Stomach smooth muscle (tissue), 2 donors: Measurements from ENCODE around the gene IARS2.
"Not testable (repeated sequence)": the region's sequence is repeated elsewhere in the genome, so short reads cannot be mapped to it uniquely, and the experiment has no call there.

Experiments used
- H3K27ac ChIP-seq: one replicate; pipeline ENCODE4 v1.7.0; 2013; ENCODE audit warnings: mild to moderate bottlenecking, low read length, inconsistent platforms
- H3K27me3 ChIP-seq, 2 donors: one replicate each; pipeline ENCODE4 v1.7.0; 2013; ENCODE audit warnings: low read length in 2 of 2; ENCODE audit not compliant: insufficient read depth in 2 of 2, control insufficient read depth in 1 of 2
- H3K36me3 ChIP-seq, 2 donors: one replicate each; pipeline ENCODE4 v1.7.0; 2013; ENCODE audit warnings: low read length in 2 of 2; ENCODE audit not compliant: control insufficient read depth in 2 of 2, insufficient read depth in 2 of 2
- H3K4me1 ChIP-seq: one replicate; pipeline ENCODE4 v1.7.0; 2013; ENCODE audit warnings: low read length; ENCODE audit not compliant: control insufficient read depth, insufficient read depth
- H3K4me3 ChIP-seq, 2 donors: one replicate each; pipeline ENCODE4 v1.7.0; 2013; ENCODE audit warnings: low read length in 2 of 2
- H3K9ac ChIP-seq, 2 donors: one replicate each; pipeline ENCODE4 v1.7.0; 2013; ENCODE audit warnings: low read length in 2 of 2, mild to moderate bottlenecking in 1 of 2
- H3K9me3 ChIP-seq, 2 donors: one replicate each; pipeline ENCODE4 v1.7.0; 2013; ENCODE audit warnings: low read length in 2 of 2; ENCODE audit not compliant: control insufficient read depth in 2 of 2
- donor health status: healthy.
- donor health status: Pancreatic carcinoma.

Gene IARS2

DNA sequence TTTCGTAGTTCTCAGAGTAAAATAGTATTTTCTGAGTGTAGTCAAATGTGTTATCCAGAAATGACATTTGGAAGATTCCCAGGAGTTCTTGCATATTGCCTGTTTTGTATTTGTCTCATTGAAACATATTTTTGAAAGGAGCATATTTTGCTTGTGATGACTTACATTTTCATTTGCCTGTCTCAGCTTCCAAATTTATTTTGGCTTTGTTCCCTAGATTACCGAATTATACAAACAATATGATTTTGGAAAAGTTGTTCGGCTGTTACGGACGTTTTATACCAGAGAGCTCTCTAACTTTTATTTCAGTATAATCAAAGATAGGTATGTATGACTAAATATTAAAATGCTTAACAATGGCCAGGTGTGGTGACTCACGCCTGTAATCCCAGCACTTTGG lies 46.0 kb downstream of the IARS2 start:
- no peaks in the 10 kb centered on the region for H3K4me1 ChIP-seq
- no peaks in the 10 kb centered on the region for H3K27me3 ChIP-seq
- H3K4me3 ChIP-seq: no peak overlapping the region
- peaks cover 14 to 41% of the 10 kb centered on the region in 2 donors for H3K36me3 ChIP-seq
- H3K9ac ChIP-seq: no peak overlapping the region
- H3K27ac ChIP-seq: no peak overlapping the region
- H3K9me3 ChIP-seq: no peaks in the 10 kb centered on the region

DNA sequence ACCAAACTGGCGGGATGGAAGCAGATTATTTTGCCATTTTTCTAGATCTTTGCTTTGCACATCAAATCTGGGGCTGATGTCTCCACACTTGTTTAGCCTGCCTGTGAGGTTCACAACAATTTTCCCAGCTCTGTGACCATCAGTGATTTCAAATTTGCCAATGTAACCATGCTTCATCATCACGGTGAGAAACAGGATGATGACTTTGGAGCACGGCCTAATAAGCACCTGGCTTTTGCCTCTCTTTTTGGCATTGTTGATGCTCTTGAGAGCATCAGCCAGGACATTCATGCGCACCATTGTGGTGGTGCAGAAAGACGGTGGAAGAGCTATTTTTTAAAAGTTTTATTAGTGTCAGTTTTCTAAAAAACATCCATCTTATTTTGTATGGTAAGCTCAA lies 50.1 kb downstream of the IARS2 start:
- Histone ChIP-seq H3K27ac (no peak overlapping the region), H3K27me3 (no peaks in the 10 kb centered on the region), H3K9ac (no peak overlapping the region), H3K36me3 (peaks cover 11 to 32% of the 10 kb centered on the region in 2 donors), H3K4me3 (no peak overlapping the region), H3K4me1 (no peaks in the 10 kb centered on the region), H3K9me3 (no peaks in the 10 kb centered on the region)

DNA sequence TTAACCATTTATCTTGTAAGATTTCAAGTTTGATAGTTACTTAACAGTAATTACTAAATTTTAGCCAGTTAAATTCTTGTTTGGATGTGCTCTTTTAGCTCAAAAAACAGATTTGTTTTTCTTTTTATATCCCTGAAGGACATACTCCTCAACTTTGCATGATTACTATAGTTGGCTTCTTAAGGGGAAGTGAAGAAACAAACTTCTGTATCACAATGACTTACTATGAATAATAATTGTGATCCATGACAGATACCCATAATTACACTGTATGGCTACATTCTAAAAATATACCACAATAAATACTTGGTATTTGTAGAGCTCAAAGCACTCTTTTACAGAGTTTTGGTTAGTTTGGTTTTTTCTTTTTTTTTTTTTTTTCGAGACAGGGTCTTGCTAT lies 55.8 kb downstream of the IARS2 start:
- peaks cover 8 to 9% of the 10 kb centered on the region in 2 donors for H3K36me3 ChIP-seq
- no peak overlapping the region for H3K4me3 ChIP-seq

DNA sequence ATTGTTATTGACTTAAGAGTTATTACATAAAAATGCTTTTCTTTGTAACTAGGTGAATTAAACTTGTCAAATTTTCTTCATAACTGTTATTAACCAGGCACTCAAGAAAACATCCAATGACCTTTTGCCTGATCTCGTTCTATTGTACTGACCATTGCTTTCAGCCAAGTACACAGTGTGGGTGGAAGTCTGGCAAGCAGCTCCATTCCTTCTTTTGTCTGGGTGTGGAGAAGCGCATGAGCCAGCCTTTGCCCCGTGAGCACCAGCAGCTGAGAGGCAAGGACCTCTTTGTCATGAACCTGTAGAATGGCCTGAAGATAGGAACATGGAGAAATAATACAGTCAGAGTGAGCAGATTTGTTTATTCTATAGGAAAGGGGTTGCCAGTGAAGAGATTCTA lies 57.5 kb downstream of the IARS2 start:
- H3K4me1 ChIP-seq: no peaks in the 10 kb centered on the region
- H3K9me3 ChIP-seq: no peaks in the 10 kb centered on the region
- H3K4me3 ChIP-seq: no peak overlapping the region
- H3K27me3 ChIP-seq: no peaks in the 10 kb centered on the region
- peaks cover 5 to 15% of the 10 kb centered on the region in 2 donors for H3K36me3 ChIP-seq
- peak overlapping the region; percentile 7 for H3K27ac ChIP-seq
- no peak overlapping the region for H3K9ac ChIP-seq

More for the DNA sequence above, 55.8 kb downstream of the IARS2 start:
- H3K9ac ChIP-seq: no peak overlapping the region
- H3K27me3 ChIP-seq: no peaks in the 10 kb centered on the region
- no peaks in the 10 kb centered on the region for H3K4me1 ChIP-seq
- H3K27ac ChIP-seq: no peak overlapping the region
- H3K9me3 ChIP-seq: no peaks in the 10 kb centered on the region

DNA sequence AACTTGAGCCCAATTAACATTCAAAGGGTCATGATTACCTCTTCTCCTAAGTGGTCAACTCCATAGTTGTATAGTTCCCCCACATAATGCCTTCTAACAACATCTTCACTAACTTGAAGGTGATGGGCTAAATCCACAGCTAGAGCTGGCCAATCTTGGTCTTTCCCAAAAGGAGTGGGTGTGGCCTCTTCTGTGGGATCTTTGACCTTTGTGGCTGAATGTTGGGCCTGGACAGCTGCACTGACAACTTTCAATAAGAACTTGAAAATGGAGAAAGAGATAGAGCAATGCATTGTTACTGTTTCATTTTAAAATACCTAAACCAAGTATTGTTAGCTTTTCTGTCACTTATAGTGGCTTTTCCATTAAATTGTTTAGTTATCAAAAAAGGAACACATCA lies 59.2 kb downstream of the IARS2 start:
- H3K27ac ChIP-seq: no peak overlapping the region
- H3K9me3 ChIP-seq: no peaks in the 10 kb centered on the region
- H3K4me1 ChIP-seq: no peaks in the 10 kb centered on the region
- H3K9ac ChIP-seq: no peak overlapping the region
- no peak overlapping the region for H3K4me3 ChIP-seq
- H3K27me3 ChIP-seq: no peaks in the 10 kb centered on the region
- H3K36me3 ChIP-seq: peaks cover 15 to 24% of the 10 kb centered on the region in 2 donors

DNA sequence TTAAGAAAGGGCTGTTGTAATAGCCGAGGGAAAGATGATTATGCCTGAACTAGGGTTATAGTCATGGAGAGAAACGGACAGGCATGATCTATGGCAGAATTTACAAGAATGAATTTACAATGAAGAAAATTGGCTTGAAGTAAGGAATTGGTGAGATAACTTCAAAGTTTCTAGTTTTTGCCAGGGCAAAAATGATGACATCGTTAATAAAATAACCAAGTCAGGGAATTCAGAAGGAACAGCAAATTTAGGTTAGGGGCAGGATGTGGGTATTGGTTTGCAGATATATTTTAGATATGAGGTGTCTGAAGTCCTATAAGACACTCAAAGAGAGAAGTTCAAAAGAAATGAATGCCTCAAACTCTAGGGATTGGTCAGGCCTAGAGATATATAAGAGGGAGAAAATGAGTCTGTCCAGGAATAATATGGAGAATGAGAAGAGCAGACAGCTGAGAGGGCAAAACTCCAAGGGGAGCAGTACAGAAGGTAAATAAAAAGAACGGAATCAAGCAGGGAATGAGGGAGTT lies 62.8 kb downstream of the IARS2 start:
- no peak overlapping the region for H3K4me3 ChIP-seq

DNA sequence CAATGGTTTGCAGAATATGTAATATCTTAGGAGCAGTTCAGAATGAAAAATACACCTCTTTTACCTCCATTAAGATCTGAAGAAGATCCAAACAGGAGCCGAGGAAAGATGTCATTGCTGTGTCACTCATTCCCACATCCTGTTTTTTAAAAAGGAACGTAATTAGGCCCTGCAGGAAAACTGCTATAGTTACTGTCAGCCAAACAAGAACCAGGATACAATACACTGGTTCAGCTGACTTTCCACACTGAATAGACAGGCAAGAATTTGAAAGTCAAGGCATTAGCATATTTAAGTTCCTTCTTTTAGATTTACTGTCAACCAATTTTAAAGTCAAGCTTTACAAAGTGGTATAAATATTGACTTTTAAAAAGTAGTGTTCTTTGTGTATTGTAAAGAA lies 63.8 kb downstream of the IARS2 start:
- H3K9ac ChIP-seq: no peak overlapping the region
- H3K4me3 ChIP-seq: no peak overlapping the region
- no peaks in the 10 kb centered on the region for H3K27me3 ChIP-seq
- no peaks in the 10 kb centered on the region for H3K4me1 ChIP-seq
- no peaks in the 10 kb centered on the region for H3K9me3 ChIP-seq
- H3K27ac ChIP-seq: no peak overlapping the region
- peaks cover 21 to 27% of the 10 kb centered on the region in 2 donors for H3K36me3 ChIP-seq

More for the DNA sequence above, 62.8 kb downstream of the IARS2 start:
- H3K27me3 ChIP-seq: no peaks in the 10 kb centered on the region
- H3K9ac ChIP-seq: no peak overlapping the region
- no peaks in the 10 kb centered on the region for H3K9me3 ChIP-seq
- peaks cover 21 to 27% of the 10 kb centered on the region in 2 donors for H3K36me3 ChIP-seq
- H3K27ac ChIP-seq: no peak overlapping the region
- no peaks in the 10 kb centered on the region for H3K4me1 ChIP-seq

DNA sequence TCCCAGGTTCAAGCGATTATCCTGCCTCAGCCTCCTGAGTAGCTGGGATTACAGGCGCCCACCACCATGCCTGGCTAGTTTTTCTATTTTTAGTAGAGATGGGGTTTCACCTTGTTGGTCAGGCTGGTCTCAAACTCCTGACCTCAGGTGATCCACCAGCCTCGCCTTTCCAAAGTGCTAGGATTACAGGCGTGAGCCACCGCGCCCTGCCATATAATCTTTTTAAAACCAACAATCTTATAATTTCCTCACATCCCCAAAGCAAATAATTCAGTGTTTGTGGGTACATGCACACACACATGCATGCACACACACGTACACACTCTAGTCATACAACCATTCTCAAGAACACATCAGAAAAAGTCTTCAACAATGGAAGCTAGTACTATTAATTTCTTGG lies 64.6 kb downstream of the IARS2 start:
- H3K4me1 ChIP-seq, H3K4me3 ChIP-seq, H3K27ac ChIP-seq, H3K27me3 ChIP-seq, H3K9me3 ChIP-seq, H3K9ac ChIP-seq: not testable (repeated sequence)
- peaks cover 18 to 24% of the 10 kb centered on the region in 2 donors for H3K36me3 ChIP-seq

DNA sequence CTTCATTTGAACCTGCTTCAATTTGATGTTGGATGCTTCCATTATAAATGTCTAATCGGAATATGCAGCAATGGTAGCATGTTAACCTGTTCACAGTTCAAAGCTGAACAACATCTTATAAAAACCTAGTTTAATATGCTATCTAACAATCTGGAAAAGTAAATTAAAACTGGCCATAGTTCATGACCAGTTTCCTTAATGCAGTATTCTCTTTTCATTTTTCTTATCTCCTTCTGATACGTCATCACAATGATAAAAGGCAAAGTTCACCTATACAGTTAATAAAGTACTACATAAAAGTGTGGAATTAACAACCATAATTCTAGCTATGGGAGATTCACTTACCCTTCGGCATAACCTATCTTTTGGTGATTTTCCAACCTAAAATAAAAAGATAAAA lies 65.1 kb downstream of the IARS2 start:
- H3K27me3 ChIP-seq: no peaks in the 10 kb centered on the region
- H3K9ac ChIP-seq: no peak overlapping the region
- peaks cover 18 to 24% of the 10 kb centered on the region in 2 donors for H3K36me3 ChIP-seq
- no peaks in the 10 kb centered on the region for H3K4me1 ChIP-seq
- H3K9me3 ChIP-seq: no peaks in the 10 kb centered on the region
- H3K4me3 ChIP-seq: no peak overlapping the region
- no peak overlapping the region for H3K27ac ChIP-seq

DNA sequence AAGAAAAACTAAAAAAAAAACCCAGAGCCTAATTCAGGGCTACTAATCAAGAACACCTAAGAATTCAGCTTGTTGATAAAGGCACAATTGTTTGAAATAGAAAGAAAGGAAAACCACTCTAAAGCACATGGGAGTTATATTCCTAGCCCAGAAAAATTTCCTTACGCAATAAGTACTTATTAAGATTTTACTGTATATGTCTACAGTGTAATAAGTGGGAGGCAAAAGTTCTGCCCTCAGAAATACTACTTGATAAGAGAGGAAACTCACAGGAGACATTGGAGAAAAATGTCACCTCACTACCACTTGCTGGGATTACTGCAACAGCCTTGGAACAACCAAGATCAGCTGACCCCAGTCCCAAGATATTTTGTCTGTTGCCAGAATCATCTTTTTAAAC lies 66.1 kb downstream of the IARS2 start:
- H3K9ac ChIP-seq: no peak overlapping the region
- peaks cover 18 to 22% of the 10 kb centered on the region in 2 donors for H3K36me3 ChIP-seq
- H3K4me3 ChIP-seq: no peak overlapping the region
- no peak overlapping the region for H3K27ac ChIP-seq
- no peaks in the 10 kb centered on the region for H3K9me3 ChIP-seq
- no peaks in the 10 kb centered on the region for H3K4me1 ChIP-seq
- H3K27me3 ChIP-seq: no peaks in the 10 kb centered on the region

DNA sequence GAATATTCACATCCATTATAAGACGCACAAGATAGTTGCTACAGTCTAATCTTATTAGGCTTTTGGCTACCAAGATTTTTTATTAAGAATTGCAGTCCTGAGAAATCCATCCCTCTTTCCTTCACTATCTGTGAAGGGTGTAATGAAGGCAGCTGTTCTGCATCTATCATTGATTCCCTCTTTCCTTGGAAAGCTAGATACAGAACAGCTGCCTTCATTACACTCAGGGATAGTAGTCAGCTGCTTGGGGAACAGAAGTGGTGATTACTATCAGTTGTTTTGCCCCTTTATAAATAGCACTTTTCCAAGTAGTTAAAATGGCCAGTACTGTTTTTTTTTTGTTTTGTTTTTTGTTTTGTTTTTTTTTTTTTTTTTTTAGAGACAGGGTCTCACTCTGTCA lies 70.2 kb downstream of the IARS2 start:
- Histone ChIP-seq H3K9ac (no peak overlapping the region), H3K36me3 (peaks cover 17 to 19% of the 10 kb centered on the region in 2 donors), H3K4me1 (no peaks in the 10 kb centered on the region), H3K9me3 (no peaks in the 10 kb centered on the region), H3K4me3 (no peak overlapping the region), H3K27ac (no peak overlapping the region), H3K27me3 (no peaks in the 10 kb centered on the region)
